ENCODE measurements around the gene FRMD3.

FRMD3 gene

DNA sequence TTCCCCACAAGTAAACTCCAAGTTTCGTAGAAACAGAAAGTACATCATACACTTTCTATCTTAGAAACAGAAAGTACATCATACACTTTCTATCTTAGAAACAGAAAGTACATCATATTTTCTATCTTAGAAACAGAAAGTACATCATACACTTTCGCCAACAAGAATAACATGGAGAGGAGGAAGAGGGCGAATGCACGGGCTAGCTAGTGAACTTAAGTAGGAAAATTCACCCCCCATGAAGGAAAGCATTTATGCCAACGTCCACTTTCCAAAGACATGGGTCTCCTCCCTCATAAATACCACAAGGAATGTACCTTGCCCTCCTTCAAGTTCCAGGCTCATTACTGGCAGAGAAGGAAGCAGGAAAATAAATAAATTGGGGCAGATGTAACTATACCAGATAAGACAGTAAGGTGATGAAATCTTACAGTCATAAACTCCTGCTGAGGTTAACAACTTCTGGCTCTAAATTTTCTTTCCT lies 64.7 kb downstream of the FRMD3 start:
- peaks cover 11% of the 10 kb centered on the region for H3K4me1 ChIP-seq (ENCODE audit: control insufficient read depth, insufficient read depth, low read length)
- H3K4me3 ChIP-seq (ENCODE audit: low read depth, low read length) = no peak overlapping the region
- H3K36me3 ChIP-seq (ENCODE audit: control insufficient read depth, insufficient read depth, low read length) = no peaks in the 10 kb centered on the region
- H3K27ac ChIP-seq (ENCODE audit: low read depth, low read length) = no peak overlapping the region
- no peak overlapping the region for H3K9ac ChIP-seq (ENCODE audit: low read depth, low read length)
- H3K27me3 ChIP-seq (ENCODE audit: control insufficient read depth, insufficient read depth, low read length) = no peaks in the 10 kb centered on the region
- no peaks in the 10 kb centered on the region for H3K9me3 ChIP-seq (ENCODE audit: control insufficient read depth, insufficient read depth, low read length)

- no peak overlapping the region for H3K27ac ChIP-seq (ENCODE audit: low read depth, low read length)
- peaks cover 11% of the 10 kb centered on the region for H3K4me1 ChIP-seq (ENCODE audit: control insufficient read depth, insufficient read depth, low read length)
- no peak overlapping the region for H3K9ac ChIP-seq (ENCODE audit: low read depth, low read length)
Observed at GRCh38 chr9:83472764-83473163, 65.4 kb downstream of the FRMD3 start.

DNA sequence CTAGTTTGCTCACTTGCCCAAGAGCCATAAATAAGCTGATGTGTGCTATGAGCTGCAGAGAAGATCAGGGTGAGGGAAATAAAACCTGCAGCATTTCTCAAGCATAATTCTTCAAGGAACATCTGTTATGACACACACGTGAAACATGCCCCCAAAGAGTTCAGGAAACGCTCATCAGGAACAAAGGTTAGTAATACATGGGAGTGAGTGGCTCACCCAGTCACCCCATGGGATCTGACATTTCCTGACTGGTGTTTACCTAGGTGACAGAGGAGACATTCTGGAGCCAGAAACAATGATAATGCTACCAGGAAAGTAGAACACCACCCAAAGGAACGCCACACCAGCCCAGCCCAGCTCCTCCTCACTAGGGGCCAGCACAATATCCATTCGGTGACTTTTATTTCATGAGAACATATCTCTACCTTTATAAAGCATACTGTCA lies 66.0 kb downstream of the FRMD3 start:
- Histone ChIP-seq H3K9me3 (ENCODE audit: control insufficient read depth, insufficient read depth, low read length) (no peaks in the 10 kb centered on the region), H3K4me3 (ENCODE audit: low read depth, low read length) (no peak overlapping the region), H3K4me1 (ENCODE audit: control insufficient read depth, insufficient read depth, low read length) (peaks cover 16% of the 10 kb centered on the region), H3K9ac (ENCODE audit: low read depth, low read length) (no peak overlapping the region), H3K27ac (ENCODE audit: low read depth, low read length) (no peak overlapping the region), H3K27me3 (ENCODE audit: control insufficient read depth, insufficient read depth, low read length) (no peaks in the 10 kb centered on the region), H3K36me3 (ENCODE audit: control insufficient read depth, insufficient read depth, low read length) (no peaks in the 10 kb centered on the region)

More at GRCh38 chr9:83472764-83473163, 65.4 kb downstream of the FRMD3 start:
- Histone ChIP-seq H3K4me3 (ENCODE audit: low read depth, low read length) (no peak overlapping the region), H3K27me3 (ENCODE audit: control insufficient read depth, insufficient read depth, low read length) (no peaks in the 10 kb centered on the region), H3K9me3 (ENCODE audit: control insufficient read depth, insufficient read depth, low read length) (no peaks in the 10 kb centered on the region), H3K36me3 (ENCODE audit: control insufficient read depth, insufficient read depth, low read length) (no peaks in the 10 kb centered on the region)

DNA sequence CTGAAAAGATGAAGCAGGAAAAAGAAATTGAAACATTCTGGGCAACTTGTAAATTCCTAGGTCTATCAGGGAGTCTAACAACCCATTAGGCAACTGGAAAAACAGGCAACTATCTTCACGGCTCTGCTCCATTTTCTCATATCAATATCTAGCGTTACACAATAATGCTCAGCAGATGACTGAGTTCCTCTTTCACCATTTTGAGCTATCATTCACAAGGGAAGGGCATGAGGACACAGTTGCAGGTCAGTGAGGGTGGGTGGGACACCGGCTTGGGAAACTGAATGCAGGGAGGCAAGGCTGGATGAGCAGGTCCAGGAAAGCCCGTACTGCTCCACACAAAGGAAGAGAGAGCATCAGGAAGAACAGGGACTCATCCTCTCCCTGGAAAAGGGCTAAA lies 67.0 kb downstream of the FRMD3 start:
- H3K9ac ChIP-seq (ENCODE audit: low read depth, low read length) = no peak overlapping the region
- H3K27ac ChIP-seq (ENCODE audit: low read depth, low read length) = no peak overlapping the region
- peaks cover 26% of the 10 kb centered on the region for H3K4me1 ChIP-seq (ENCODE audit: control insufficient read depth, insufficient read depth, low read length)
- H3K27me3 ChIP-seq (ENCODE audit: control insufficient read depth, insufficient read depth, low read length) = no peaks in the 10 kb centered on the region
- no peaks in the 10 kb centered on the region for H3K36me3 ChIP-seq (ENCODE audit: control insufficient read depth, insufficient read depth, low read length)
- no peak overlapping the region for H3K4me3 ChIP-seq (ENCODE audit: low read depth, low read length)
- H3K9me3 ChIP-seq (ENCODE audit: control insufficient read depth, insufficient read depth, low read length) = no peaks in the 10 kb centered on the region

DNA sequence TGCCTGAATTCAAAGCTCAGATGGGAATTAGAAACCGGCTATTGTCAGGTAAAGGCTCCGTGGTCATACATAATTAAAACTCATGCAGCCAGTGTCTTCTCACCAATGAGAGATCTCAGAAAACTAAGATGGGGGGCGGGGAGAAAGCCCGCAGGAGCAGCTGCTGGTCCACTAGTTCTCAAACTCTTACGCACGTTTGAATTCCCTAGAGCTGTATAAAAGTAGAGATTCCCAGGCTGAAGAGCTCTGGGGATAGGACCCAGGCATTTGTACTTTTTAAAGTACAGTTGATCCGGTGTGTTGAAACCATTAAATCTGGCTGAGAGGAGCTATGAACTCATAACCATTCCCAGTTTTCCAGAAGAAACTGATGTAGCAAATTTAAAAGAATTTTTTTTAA lies 68.5 kb downstream of the FRMD3 start:
- H3K27ac ChIP-seq (ENCODE audit: low read depth, low read length) = no peak overlapping the region
- H3K27me3 ChIP-seq (ENCODE audit: control insufficient read depth, insufficient read depth, low read length) = no peaks in the 10 kb centered on the region
- peaks cover 30% of the 10 kb centered on the region for H3K4me1 ChIP-seq (ENCODE audit: control insufficient read depth, insufficient read depth, low read length)
- no peaks in the 10 kb centered on the region for H3K9me3 ChIP-seq (ENCODE audit: control insufficient read depth, insufficient read depth, low read length)
- H3K36me3 ChIP-seq (ENCODE audit: control insufficient read depth, insufficient read depth, low read length) = no peaks in the 10 kb centered on the region
- H3K4me3 ChIP-seq (ENCODE audit: low read depth, low read length) = no peak overlapping the region
- no peak overlapping the region for H3K9ac ChIP-seq (ENCODE audit: low read depth, low read length)

- H3K4me1 ChIP-seq (ENCODE audit: control insufficient read depth, insufficient read depth, low read length) = peaks cover 30% of the 10 kb centered on the region
- H3K9ac ChIP-seq (ENCODE audit: low read depth, low read length) = no peak overlapping the region
- H3K27ac ChIP-seq (ENCODE audit: low read depth, low read length) = no peak overlapping the region
- H3K27me3 ChIP-seq (ENCODE audit: control insufficient read depth, insufficient read depth, low read length) = no peaks in the 10 kb centered on the region
- H3K4me3 ChIP-seq (ENCODE audit: low read depth, low read length) = no peak overlapping the region
- H3K9me3 ChIP-seq (ENCODE audit: control insufficient read depth, insufficient read depth, low read length) = no peaks in the 10 kb centered on the region
- H3K36me3 ChIP-seq (ENCODE audit: control insufficient read depth, insufficient read depth, low read length) = no peaks in the 10 kb centered on the region
Observed at GRCh38 chr9:83468821-83469220, 69.4 kb downstream of the FRMD3 start.

DNA sequence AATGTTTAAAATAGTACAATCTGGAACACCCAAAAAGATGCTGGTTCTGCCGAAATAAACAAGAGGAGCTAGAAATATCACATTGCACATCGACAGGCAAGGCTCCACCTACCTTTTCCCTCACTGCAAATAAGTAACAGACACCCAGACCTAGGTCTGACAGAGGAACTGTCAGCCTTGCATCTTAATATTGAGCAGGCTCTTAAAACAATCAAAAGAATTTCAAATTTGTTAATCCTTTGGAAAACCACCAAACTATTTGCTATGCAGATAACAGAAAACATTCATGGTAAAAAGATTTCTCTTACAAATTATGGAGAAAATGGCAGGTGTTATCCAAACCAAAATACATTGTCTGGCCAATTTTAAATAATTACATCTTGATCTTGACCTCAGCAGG lies 71.3 kb downstream of the FRMD3 start:
- no peaks in the 10 kb centered on the region for H3K36me3 ChIP-seq (ENCODE audit: control insufficient read depth, insufficient read depth, low read length)
- no peaks in the 10 kb centered on the region for H3K27me3 ChIP-seq (ENCODE audit: control insufficient read depth, insufficient read depth, low read length)
- no peaks in the 10 kb centered on the region for H3K9me3 ChIP-seq (ENCODE audit: control insufficient read depth, insufficient read depth, low read length)
- peaks cover 30% of the 10 kb centered on the region for H3K4me1 ChIP-seq (ENCODE audit: control insufficient read depth, insufficient read depth, low read length)
- H3K9ac ChIP-seq (ENCODE audit: low read depth, low read length) = no peak overlapping the region
- H3K4me3 ChIP-seq (ENCODE audit: low read depth, low read length) = no peak overlapping the region
- H3K27ac ChIP-seq (ENCODE audit: low read depth, low read length) = no peak overlapping the region

DNA sequence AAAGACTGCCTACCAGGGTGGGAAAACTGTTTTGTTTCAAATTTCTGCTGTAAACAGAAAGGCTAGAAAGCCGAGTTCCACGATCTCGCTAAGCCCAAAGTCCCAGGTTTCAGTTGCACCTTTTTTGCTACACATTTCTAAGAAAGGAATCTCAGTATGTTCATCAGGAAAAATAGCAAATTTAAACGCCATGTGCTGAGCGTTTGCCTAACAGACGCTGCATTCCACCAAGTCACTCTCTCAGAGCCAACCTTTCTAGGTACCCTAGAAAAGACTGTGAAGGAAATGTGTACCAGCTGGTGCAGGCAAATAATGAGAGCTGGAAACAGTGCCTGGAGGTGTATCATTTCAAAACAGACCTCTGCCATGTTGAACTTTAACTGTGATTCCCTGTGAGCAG lies 71.8 kb downstream of the FRMD3 start:
- H3K9ac ChIP-seq (ENCODE audit: low read depth, low read length) = no peak overlapping the region
- peaks cover 30% of the 10 kb centered on the region for H3K4me1 ChIP-seq (ENCODE audit: control insufficient read depth, insufficient read depth, low read length)
- H3K27ac ChIP-seq (ENCODE audit: low read depth, low read length) = no peak overlapping the region
- no peaks in the 10 kb centered on the region for H3K27me3 ChIP-seq (ENCODE audit: control insufficient read depth, insufficient read depth, low read length)
- no peaks in the 10 kb centered on the region for H3K9me3 ChIP-seq (ENCODE audit: control insufficient read depth, insufficient read depth, low read length)
- no peak overlapping the region for H3K4me3 ChIP-seq (ENCODE audit: low read depth, low read length)
- no peaks in the 10 kb centered on the region for H3K36me3 ChIP-seq (ENCODE audit: control insufficient read depth, insufficient read depth, low read length)

DNA sequence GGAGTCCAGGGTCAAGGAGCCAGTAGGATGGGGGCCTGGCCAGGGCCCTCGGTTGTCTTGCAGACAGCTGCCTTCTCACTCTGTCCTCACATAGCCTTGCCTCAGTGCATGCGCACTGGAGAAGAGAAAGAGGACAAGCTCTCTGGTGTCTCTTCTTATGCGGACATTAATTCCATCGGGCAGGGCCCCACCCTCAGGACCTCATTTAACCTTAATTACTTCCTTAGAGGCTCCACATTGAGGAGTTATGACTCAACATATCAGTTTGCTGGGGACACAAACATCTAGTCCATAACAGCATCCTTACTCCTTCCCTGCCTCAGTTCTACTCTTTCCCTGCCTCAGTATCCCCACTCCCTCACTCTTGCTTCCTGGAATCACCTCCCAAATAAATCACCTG lies 78.4 kb downstream of the FRMD3 start:
- no peaks in the 10 kb centered on the region for H3K27me3 ChIP-seq (ENCODE audit: control insufficient read depth, insufficient read depth, low read length)
- no peaks in the 10 kb centered on the region for H3K4me1 ChIP-seq (ENCODE audit: control insufficient read depth, insufficient read depth, low read length)
- no peaks in the 10 kb centered on the region for H3K9me3 ChIP-seq (ENCODE audit: control insufficient read depth, insufficient read depth, low read length)
- no peaks in the 10 kb centered on the region for H3K36me3 ChIP-seq (ENCODE audit: control insufficient read depth, insufficient read depth, low read length)
- no peak overlapping the region for H3K9ac ChIP-seq (ENCODE audit: low read depth, low read length)
- H3K27ac ChIP-seq (ENCODE audit: low read depth, low read length) = no peak overlapping the region
- H3K4me3 ChIP-seq (ENCODE audit: low read depth, low read length) = no peak overlapping the region

DNA sequence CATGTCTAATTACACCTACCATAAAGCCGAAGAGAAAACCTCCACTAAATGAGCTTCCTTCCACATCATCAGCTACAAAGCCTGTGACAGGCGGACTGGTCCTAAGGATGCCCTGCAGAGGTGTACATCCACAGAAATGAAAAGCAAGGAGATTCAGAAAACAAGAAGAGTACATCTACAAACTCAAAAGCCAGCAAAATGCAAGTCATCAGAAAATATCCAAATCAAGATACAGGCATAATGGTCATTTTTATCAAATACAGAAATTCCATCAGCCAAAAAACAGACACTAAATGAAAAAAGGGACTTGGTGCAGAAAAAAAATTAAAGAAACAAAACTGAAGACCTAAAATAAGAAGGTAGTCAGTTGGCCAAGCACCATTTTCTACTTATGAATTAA lies 79.7 kb downstream of the FRMD3 start:
- H3K4me1 ChIP-seq (ENCODE audit: control insufficient read depth, insufficient read depth, low read length) = no peaks in the 10 kb centered on the region
- no peaks in the 10 kb centered on the region for H3K36me3 ChIP-seq (ENCODE audit: control insufficient read depth, insufficient read depth, low read length)
- H3K27ac ChIP-seq (ENCODE audit: low read depth, low read length) = no peak overlapping the region
- H3K9ac ChIP-seq (ENCODE audit: low read depth, low read length) = no peak overlapping the region
- H3K4me3 ChIP-seq (ENCODE audit: low read depth, low read length) = no peak overlapping the region
- no peaks in the 10 kb centered on the region for H3K9me3 ChIP-seq (ENCODE audit: control insufficient read depth, insufficient read depth, low read length)
- H3K27me3 ChIP-seq (ENCODE audit: control insufficient read depth, insufficient read depth, low read length) = no peaks in the 10 kb centered on the region

- Histone ChIP-seq H3K36me3 (ENCODE audit: control insufficient read depth, insufficient read depth, low read length) (no peaks in the 10 kb centered on the region), H3K9me3 (ENCODE audit: control insufficient read depth, insufficient read depth, low read length) (no peaks in the 10 kb centered on the region), H3K27me3 (ENCODE audit: control insufficient read depth, insufficient read depth, low read length) (no peaks in the 10 kb centered on the region), H3K4me3 (ENCODE audit: low read depth, low read length) (no peak overlapping the region), H3K4me1 (ENCODE audit: control insufficient read depth, insufficient read depth, low read length) (no peaks in the 10 kb centered on the region), H3K9ac (ENCODE audit: low read depth, low read length) (no peak overlapping the region), H3K27ac (ENCODE audit: low read depth, low read length) (no peak overlapping the region)
Observed at GRCh38 chr9:83457005-83457404, 81.2 kb downstream of the FRMD3 start.

- Histone ChIP-seq H3K4me1 (ENCODE audit: control insufficient read depth, insufficient read depth, low read length) (no peaks in the 10 kb centered on the region), H3K27me3 (ENCODE audit: control insufficient read depth, insufficient read depth, low read length) (no peaks in the 10 kb centered on the region), H3K36me3 (ENCODE audit: control insufficient read depth, insufficient read depth, low read length) (no peaks in the 10 kb centered on the region), H3K4me3 (ENCODE audit: low read depth, low read length) (no peak overlapping the region), H3K9ac (ENCODE audit: low read depth, low read length) (no peak overlapping the region), H3K9me3 (ENCODE audit: control insufficient read depth, insufficient read depth, low read length) (no peaks in the 10 kb centered on the region), H3K27ac (ENCODE audit: low read depth, low read length) (no peak overlapping the region)
Observed at GRCh38 chr9:83456226-83456625, 82.0 kb downstream of the FRMD3 start.
